Measurements from ENCODE around the gene DVL1.
"Not testable (repeated sequence)": the region's sequence is repeated elsewhere in the genome, so short reads cannot be mapped to it uniquely, and the experiment has no call there.

Gene DVL1

GRCh38 chr1:1373051-1373814 is 24.0 kb upstream of the DVL1 start:
- no peak for DNase-seq (ENCODE audit: low read depth)

GRCh38 chr1:1371746-1372711 is 22.8 kb upstream of the DVL1 start:
- DNase-seq (ENCODE audit: low read depth) = peak; percentile 73

DNA sequence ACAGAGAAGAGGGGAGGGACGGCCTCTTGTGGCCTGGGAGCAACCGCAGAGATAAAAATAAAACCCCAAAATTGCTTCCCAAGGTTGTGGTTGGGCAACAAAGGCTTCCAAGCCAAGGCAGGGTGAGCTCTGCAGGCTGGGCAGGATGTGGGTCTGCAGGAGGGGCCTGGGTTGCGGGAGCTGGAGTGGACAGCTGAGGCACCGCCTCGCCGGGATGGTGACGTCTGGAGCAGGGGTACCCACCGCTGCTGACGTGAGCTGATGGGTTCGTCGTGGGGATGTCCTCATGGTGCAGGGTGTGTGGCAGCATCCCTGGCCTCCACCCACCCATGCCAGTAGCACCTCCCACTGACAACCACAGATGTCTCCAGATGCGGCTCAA is 22.1 kb upstream of the DVL1 start:
- no peak for DNase-seq (ENCODE audit: low read depth)

- DNase-seq (ENCODE audit: low read depth) = no peak
Measured at GRCh38 chr1:1370771-1371300, 21.6 kb upstream of the DVL1 start.

GRCh38 chr1:1370094-1370493 is 20.9 kb upstream of the DVL1 start:
- DNase-seq (ENCODE audit: low read depth) = not testable (repeated sequence)

GRCh38 chr1:1367315-1367714 is 18.1 kb upstream of the DVL1 start:
- no peak for DNase-seq (ENCODE audit: low read depth)

- no peak for DNase-seq (ENCODE audit: low read depth)
Measured at GRCh38 chr1:1366699-1367066, 17.5 kb upstream of the DVL1 start.

GRCh38 chr1:1365875-1366698 is 16.9 kb upstream of the DVL1 start:
- DNase-seq (ENCODE audit: low read depth) = no peak

DNA sequence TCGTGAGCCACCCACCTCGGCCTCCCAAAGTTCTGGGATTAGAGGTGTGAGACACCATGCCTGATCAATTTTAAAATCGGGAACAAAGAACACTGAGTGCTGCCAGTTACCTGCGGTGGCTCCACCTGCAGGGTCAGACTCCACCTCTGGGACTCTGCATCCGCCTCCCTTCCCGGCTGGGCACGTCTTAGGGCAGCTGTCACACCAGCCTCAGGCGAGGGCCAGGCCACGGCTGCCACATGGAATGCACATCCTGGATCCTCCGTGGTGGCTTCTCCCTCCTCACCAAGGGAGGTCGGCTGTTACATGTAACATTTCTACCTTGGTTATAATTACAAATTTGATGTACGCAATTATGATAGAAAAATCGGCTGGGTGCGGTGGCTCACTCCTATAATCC is 15.0 kb upstream of the DVL1 start:
- no peak for DNase-seq (ENCODE audit: low read depth)

- DNase-seq (ENCODE audit: low read depth) = no peak
Measured at GRCh38 chr1:1361982-1362423, 12.8 kb upstream of the DVL1 start.

DNA sequence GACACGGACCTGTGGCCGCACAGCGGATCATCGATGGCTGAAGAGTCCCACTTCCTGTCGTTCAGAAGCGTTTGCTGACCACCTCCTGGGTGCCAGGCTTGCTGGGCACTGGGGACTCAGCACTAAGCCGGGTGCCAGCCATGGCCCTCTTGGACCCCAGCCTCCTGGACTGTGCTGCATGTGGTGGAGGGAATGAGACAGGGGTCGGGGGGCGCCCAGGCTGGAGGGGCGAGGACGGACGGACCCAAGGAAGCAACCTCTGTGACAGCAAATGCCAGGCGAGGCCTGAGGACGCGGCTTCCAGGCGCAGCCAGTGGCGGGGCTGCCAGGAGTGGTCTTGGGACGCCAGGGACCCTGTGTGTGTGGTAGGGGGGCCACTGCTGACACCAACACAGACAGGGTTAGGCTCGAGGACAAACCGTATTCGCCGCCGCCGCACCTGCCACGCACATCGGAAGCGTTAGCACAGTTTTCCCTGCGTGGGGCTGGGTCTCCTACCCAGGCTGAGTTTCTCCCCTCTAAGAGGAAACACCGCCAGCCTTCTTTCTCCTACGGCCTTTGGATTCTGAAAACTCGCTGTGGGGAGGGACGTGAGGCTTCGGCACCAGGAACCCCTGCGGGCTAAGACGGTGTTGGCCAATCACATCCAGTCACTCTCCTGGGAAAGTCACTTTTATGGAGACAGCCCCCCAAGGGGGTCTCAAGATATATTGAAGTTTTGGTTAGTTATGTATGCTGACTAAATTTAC is 12.2 kb upstream of the DVL1 start:
- DNase-seq (ENCODE audit: low read depth) = no peak

- no peak for DNase-seq (ENCODE audit: low read depth)
Measured at GRCh38 chr1:1360506-1361169, 11.4 kb upstream of the DVL1 start.

DNA sequence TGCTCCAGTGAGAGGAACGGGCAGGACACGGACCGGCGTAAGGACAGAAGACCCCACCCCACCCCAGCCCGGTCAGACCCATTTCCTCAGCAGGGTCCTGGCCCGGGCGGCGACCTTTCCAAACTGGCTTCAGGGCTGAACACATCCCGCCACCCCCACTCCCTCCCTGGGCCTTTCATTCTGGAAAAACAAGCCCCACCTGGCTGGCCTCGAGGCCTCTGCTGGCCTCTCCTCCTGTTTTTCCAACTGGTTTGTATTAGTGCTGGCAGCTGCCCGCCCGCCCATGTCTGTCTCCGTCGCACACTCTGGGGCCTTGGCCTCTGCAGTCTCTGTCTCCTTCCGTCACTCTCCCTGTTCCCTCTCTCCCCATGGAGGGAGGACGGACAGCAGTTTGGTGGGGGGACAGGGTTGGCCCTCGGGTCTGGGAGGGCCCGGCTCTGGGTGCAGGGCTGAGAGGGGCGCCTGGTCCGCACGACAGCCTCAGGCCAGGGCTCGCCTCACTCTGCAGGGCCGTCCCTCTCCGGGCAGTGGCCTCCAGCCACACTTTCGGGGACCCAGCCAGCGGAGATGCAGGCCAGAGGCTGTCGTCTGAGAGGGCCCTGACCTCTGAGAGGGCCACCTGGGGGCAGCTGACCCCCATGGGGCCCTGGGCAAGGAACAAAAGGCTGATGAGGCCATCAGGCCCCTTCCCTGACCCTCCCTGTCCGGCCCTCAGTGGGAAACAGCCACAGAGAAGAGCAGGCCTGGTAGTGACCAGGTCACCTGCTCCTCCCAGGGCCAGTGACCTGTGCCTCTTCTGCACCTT is 10.6 kb upstream of the DVL1 start:
- no peak for DNase-seq (ENCODE audit: low read depth)

- DNase-seq (ENCODE audit: low read depth) = no peak
Measured at GRCh38 chr1:1359308-1359663, 10.1 kb upstream of the DVL1 start.

DNA sequence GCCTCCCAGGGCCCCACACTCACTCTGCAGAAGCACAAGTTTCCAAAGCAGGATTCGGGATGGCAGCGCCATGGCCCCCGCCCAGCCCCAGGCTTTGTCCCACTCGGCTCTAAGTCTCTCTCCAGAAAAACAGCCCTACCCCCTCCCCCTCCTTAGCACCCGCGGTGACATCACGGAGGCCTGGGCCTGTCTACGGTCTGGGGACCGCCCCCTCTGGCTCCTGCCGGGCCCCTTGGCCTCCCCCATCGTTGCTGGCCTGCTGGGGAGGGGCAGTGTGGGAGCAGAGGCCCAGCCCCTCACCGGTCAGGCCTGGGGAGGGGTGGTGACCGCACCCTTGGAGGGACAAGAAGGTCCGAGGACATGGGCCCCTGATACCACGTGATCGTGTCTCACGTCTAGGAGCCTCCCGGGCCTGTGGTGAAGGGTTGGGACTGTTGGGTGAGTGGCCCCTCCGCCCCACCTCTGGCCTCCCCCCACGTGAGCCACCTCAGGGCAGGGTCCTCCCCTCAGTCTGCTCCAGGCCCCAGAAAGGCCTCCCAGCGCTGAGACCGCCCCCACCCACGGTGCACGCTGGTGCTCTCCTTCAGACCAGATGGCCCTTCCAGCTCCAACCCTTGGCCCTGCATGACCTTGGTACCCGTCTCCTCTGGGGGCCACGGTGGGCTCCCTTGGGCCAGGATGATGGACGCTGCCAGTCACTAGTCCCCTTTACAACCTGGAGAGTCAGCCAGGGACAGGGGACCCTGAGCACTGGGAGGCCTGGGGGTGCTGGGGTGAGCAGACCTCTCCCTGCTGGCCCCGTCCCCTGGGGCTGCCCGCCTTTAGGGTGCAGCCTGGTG is 9.4 kb upstream of the DVL1 start, which contains the start of gene MXRA8:
Gene MXRA8 (minus strand): TSS at position 123 of the 839 bp plus-strand sequence. CDS start 51 bp downstream, at position 72.
- no peak for DNase-seq (ENCODE audit: low read depth)

DNA sequence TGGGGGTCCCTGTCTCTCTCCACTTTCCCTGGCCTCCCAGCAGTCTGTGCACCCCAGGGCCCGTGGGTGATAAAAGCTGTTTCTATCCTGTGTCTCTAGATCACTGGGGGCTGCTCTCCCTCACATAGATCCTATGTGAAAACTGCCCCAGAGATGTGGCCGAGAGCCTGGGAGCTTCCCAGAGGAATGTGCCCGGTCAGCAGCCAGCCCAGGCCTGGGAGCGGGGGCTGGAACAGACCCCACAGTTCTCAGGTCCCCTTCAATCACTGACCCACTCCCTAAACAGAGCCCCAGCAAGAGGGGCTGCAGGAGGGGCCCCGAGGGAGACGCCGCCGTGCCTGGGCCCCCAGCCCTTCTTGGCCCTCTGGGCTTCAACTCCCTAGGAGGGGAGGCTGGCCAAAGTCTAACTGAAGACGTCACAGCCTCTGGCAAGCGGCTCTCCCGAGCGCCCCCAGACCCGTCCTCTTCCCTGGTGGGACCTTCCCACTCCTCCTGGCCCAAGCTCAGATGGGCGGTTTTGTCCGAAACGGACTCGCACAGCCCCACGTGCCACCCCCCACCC is 8.7 kb upstream of the DVL1 start:
- DNase-seq (ENCODE audit: low read depth) = no peak

- no peak for DNase-seq (ENCODE audit: low read depth)
Measured at GRCh38 chr1:1356796-1357401, 7.7 kb upstream of the DVL1 start.

GRCh38 chr1:1356166-1356795 is 7.1 kb upstream of the DVL1 start:
- DNase-seq (ENCODE audit: low read depth) = no peak

All from activated T-cell treated with anti-CD3 and anti-CD28 coated beads for 1 hour (primary cell).